GM18507 (cell line): ENCODE results near the gene RPL14.

Experiments used
- DNase-seq: peaks from one replicate; pipeline ENCODE4 v3.0.0; 2011; ENCODE audit warnings: low read depth; ENCODE audit not compliant: insufficient read length; ENCODE audit errors: extremely low spot score
- FAIRE-seq: peaks from 2 replicates; lab custom pipeline; 2011; peaks lifted over from hg19 to GRCh38; lab: Jason Lieb, UNC

The RPL14 gene

DNA sequence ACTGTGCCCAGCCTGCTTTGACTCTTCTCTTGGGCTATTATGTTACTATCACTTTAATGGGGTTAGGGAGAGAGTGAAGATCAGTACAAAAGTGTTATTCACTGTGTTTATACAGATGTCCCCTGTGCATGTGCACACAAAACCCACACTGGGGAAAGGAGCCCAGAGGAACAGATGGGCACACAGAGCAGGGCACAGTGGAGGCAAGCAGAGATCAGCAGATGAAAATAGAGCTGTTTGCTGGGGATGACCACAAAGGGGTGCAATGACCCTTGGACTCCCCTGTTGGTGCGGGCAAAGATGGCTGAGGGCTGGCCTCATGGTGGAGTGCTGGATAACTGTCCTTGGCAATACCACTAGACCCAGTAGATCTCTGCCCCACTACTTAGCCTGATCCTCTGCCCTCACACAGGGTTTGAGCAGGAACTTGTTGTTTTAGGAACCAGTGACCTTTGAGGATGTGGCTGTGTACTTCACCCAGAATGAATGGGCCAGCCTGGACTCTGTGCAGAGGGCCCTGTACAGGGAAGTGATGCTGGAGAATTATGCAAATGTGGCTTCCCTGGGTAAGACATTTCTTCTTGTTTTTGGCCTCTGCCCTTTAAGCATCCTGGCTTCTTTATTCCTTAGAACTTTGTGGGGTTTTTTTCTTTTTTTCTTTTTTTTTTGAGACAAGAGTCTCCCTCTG lies 54.0 kb downstream of the RPL14 start:
- FAIRE-seq: no peak
- no peak for DNase-seq

DNA sequence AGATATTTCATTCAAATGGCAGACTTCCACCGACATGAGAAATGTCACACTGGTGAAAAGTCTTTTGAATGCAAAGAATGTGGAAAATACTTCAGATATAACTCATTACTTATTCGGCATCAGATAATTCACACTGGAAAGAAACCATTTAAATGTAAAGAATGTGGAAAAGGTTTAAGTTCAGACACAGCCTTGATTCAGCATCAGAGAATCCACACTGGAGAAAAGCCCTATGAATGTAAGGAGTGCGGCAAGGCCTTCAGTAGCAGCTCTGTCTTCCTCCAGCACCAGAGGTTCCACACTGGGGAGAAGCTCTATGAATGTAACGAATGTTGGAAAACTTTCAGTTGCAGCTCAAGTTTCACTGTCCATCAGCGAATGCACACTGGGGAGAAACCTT lies 59.1 kb downstream of the RPL14 start:
- FAIRE-seq: no peak
- no peak for DNase-seq

- FAIRE-seq (no peak), DNase-seq (no peak)
Observed at GRCh38 chr3:40518067-40518466, 60.9 kb downstream of the RPL14 start.
